IMR-90 (cell line): ENCODE results near the gene DNAJB12. TPM values are rescaled to one million over a fixed set of nuclear protein-coding genes. Genes with fewer than 3 reads are reported as not detected.

Experiments
- ATAC-seq: fragments of 200-7000 bp; cut with Tn5 transposase; 2 replicates; pipeline ENCODE4 v1.9.1; 2020; ENCODE audit warnings: low read depth, mild to moderate bottlenecking, moderate library complexity
- BruUV-seq: library from RNA; stranded (reverse); fragments of 400-500 nt; replicated peaks from 2 replicates; lab custom pipeline; 2021; lab: Mats Ljungman, UMichigan
- CTCF ChIA-PET: fragments of 300-600 bp; formaldehyde crosslinking; extraction: SDS; loops from one replicate; lab custom pipeline; 2021; ENCODE audit warnings: antibody characterized with exemption; lab: Yijun Ruan, JAX
- POLR2A ChIA-PET: fragments of 300-600 bp; sonication (Branson Sonifier 250); formaldehyde crosslinking; loops from one replicate; lab custom pipeline; 2022; ENCODE audit warnings: antibody characterized with exemption; ENCODE audit not compliant: unreplicated experiment; lab: Charles Lee
- DNase-seq: peaks from one replicate; pipeline ENCODE4 v3.0.0; 2013
- H2AFZ ChIP-seq: replicated peaks from 2 replicates; pipeline ENCODE3; 2013; ENCODE audit warnings: low read length, mild to moderate bottlenecking; ENCODE audit not compliant: poor library complexity
- H2AK5ac ChIP-seq: 2 replicates; pipeline ENCODE4 v1.6.1; 2013; ENCODE audit warnings: low read depth, low read length, inconsistent platforms
- H2AK9ac ChIP-seq: replicated peaks from 2 replicates; pipeline ENCODE3; 2013; ENCODE audit warnings: mild to moderate bottlenecking, low read depth, low read length, moderate library complexity; ENCODE audit not compliant: poor library complexity
- H2BK120ac ChIP-seq: 2 replicates; pipeline ENCODE4 v1.6.1; 2013; ENCODE audit warnings: low read depth, low read length, inconsistent platforms
- H2BK15ac ChIP-seq: 3 replicates; pipeline ENCODE4 v1.6.1; 2013; ENCODE audit warnings: low read depth, low read length, inconsistent platforms
- H2BK20ac ChIP-seq: 2 replicates; pipeline ENCODE4 v1.6.1; 2013; ENCODE audit warnings: low read depth, mild to moderate bottlenecking, inconsistent platforms, low read length, moderate library complexity
- H2BK5ac ChIP-seq: 2 replicates; pipeline ENCODE4 v1.6.1; 2013; ENCODE audit warnings: mild to moderate bottlenecking, low read depth, low read length, inconsistent platforms; ENCODE audit not compliant: poor library complexity, severe bottlenecking
- H3K14ac ChIP-seq: replicated peaks from 2 replicates; pipeline ENCODE4 v1.6.1; 2013; ENCODE audit warnings: low read depth, low read length, inconsistent platforms
- H3K18ac ChIP-seq: 2 replicates; pipeline ENCODE4 v1.6.1; 2013; ENCODE audit warnings: low read depth, low read length, control low read depth
- H3K23ac ChIP-seq: 2 replicates; pipeline ENCODE4 v1.6.1; 2013; ENCODE audit warnings: low read depth, low read length, inconsistent platforms
- H3K27ac ChIP-seq: 2 replicates; pipeline ENCODE4 v1.5.1; 2013; ENCODE audit warnings: mild to moderate bottlenecking, control low read depth, low read length; ENCODE audit not compliant: insufficient read depth
- H3K27me3 ChIP-seq: 2 replicates; pipeline ENCODE4 v1.6.1; 2013; ENCODE audit warnings: low read length; ENCODE audit not compliant: control insufficient read depth, insufficient read depth
- H3K36me3 ChIP-seq: 2 replicates; pipeline ENCODE4 v1.6.1; 2013; ENCODE audit warnings: low read length, mixed read lengths; ENCODE audit not compliant: control insufficient read depth, insufficient read depth
- H3K4ac ChIP-seq: 2 replicates; pipeline ENCODE4 v1.6.1; 2013; ENCODE audit warnings: low read depth, low read length, inconsistent platforms
- H3K4me1 ChIP-seq: 2 replicates; pipeline ENCODE4 v1.6.1; 2013; ENCODE audit warnings: low read length, mixed read lengths; ENCODE audit not compliant: control insufficient read depth, insufficient read depth
- H3K4me2 ChIP-seq: 2 replicates; pipeline ENCODE4 v1.6.1; 2013; ENCODE audit warnings: low read depth, mild to moderate bottlenecking, control low read depth, low read length, moderate library complexity
- H3K4me3 ChIP-seq: 2 replicates; pipeline ENCODE4 v1.5.1; 2013; ENCODE audit warnings: low read depth, mild to moderate bottlenecking, control low read depth, low read length, moderate library complexity; ENCODE audit not compliant: insufficient read depth
- H3K56ac ChIP-seq: 2 replicates; pipeline ENCODE4 v1.6.1; 2013; ENCODE audit warnings: low read length, inconsistent platforms; ENCODE audit not compliant: insufficient read depth; ENCODE audit errors: extremely low read depth
- H3K79me1 ChIP-seq, 2 experiments: 2 replicates each; pipeline ENCODE4 v1.6.1; 2013; ENCODE audit warnings: low read length in 2 of 2, inconsistent platforms in 1 of 2, low read depth in 1 of 2
- H3K9ac ChIP-seq: 2 replicates; pipeline ENCODE4 v1.6.1; 2013; ENCODE audit warnings: low read depth, low read length, control low read depth
- H3K9me1 ChIP-seq: 2 replicates; pipeline ENCODE4 v1.6.1; 2013; ENCODE audit warnings: low read length, inconsistent platforms; ENCODE audit not compliant: insufficient read depth
- H3K9me3 ChIP-seq: 2 replicates; pipeline ENCODE4 v1.6.1; 2013; ENCODE audit warnings: low read length; ENCODE audit not compliant: control insufficient read depth, insufficient read depth
- H4K20me1 ChIP-seq: 2 replicates; pipeline ENCODE4 v1.6.1; 2013; ENCODE audit warnings: low read length, inconsistent platforms; ENCODE audit not compliant: insufficient read depth
- H4K5ac ChIP-seq: 2 replicates; pipeline ENCODE4 v1.6.1; 2013; ENCODE audit warnings: mild to moderate bottlenecking, low read depth, low read length, control low read depth
- H4K8ac ChIP-seq, 2 experiments: 2 replicates each; pipeline ENCODE4 v1.6.1; 2013; ENCODE audit warnings: low read depth in 2 of 2, low read length in 2 of 2, control low read depth in 1 of 2, inconsistent platforms in 1 of 2
- H4K91ac ChIP-seq: 2 replicates; pipeline ENCODE4 v1.6.1; 2013; ENCODE audit warnings: low read depth, low read length, inconsistent platforms; ENCODE audit not compliant: insufficient read depth
- BHLHE40 ChIP-seq: fragments of 150-350 bp; IDR thresholded peaks from 2 replicates; pipeline ENCODE4 v1.6.1; 2016; ENCODE audit warnings: mild to moderate bottlenecking, low read depth, low read length
- CEBPB ChIP-seq: IDR thresholded peaks from 2 replicates; pipeline ENCODE4 v1.6.1; 2012; ENCODE audit warnings: low read depth, low read length, improper control_type of control experiment
- MAFK ChIP-seq: IDR thresholded peaks from 2 replicates; pipeline ENCODE4 v1.6.1; 2012; ENCODE audit warnings: low read depth, low read length, improper control_type of control experiment
- MAZ ChIP-seq: IDR thresholded peaks from 2 replicates; pipeline ENCODE4 v1.6.1; 2012; ENCODE audit warnings: low read depth, mild to moderate bottlenecking, low read length, improper control_type of control experiment, moderate library complexity, borderline replicate concordance
- MXI1 ChIP-seq: IDR thresholded peaks from 2 replicates; pipeline ENCODE4 v1.6.1; 2012; ENCODE audit warnings: low read depth, mild to moderate bottlenecking, low read length, moderate library complexity, borderline replicate concordance
- NFE2L2 ChIP-seq: fragments of 150-350 bp; IDR thresholded peaks from 2 replicates; pipeline ENCODE4 v1.6.1; 2016; ENCODE audit warnings: low read depth, mild to moderate bottlenecking, low read length
- RAD21 ChIP-seq: IDR thresholded peaks from 2 replicates; pipeline ENCODE4 v1.6.1; 2012; ENCODE audit warnings: low read length, improper control_type of control experiment
- RCOR1 ChIP-seq: IDR thresholded peaks from 2 replicates; pipeline ENCODE4 v1.6.1; 2012; ENCODE audit warnings: mild to moderate bottlenecking, low read length, improper control_type of control experiment; ENCODE audit not compliant: insufficient replicate concordance
- SMC3 ChIP-seq: fragments of 150-350 bp; IDR thresholded peaks from 2 replicates; pipeline ENCODE4 v1.6.1; 2016; ENCODE audit warnings: low read depth, mild to moderate bottlenecking, antibody characterized with exemption, low read length, moderate library complexity
- WGBS, 2 experiments: methylation state at CpG; one replicate each; pipeline versions ENCODE4 v1.1.5 to v1.1.7; 2013; ENCODE audit warnings: missing lambda C conversion rate in 2 of 2; ENCODE audit not compliant: insufficient read length in 1 of 2; ENCODE audit errors: extremely low coverage in 2 of 2; 5-methylcytosine and 5-hydroxymethylcytosine counted together
- dilution Hi-C: fragments of 300-500 bp; cut with HindIII; formaldehyde crosslinking; loops from one replicate; pipeline ENCODE4 v1.14.3; 2018; ENCODE audit warnings: low sequenced_read_pairs; ENCODE audit not compliant: unreplicated experiment
- in situ Hi-C: fragments of 300-500 bp; cut with MboI; formaldehyde crosslinking; loops from 3 replicates; pipeline ENCODE4 v1.14.3; 2019; ENCODE audit warnings: low sequenced_read_pairs, inconsistent platforms, mixed read lengths
- intact Hi-C: fragments of 100-400 bp; cut with micrococcal nuclease; formaldehyde crosslinking; loops from 2 replicates; pipeline ENCODE4 v1.10.0; 2022
- polyA plus RNA-seq, 3 experiments: library from polyadenylated mRNA; depleted of rRNA; stranded (reverse); fragments of >200 nt; gene quantifications; 2 replicates each; pipeline ENCODE4 v1.2.3, GENCODE V29; 2012; ENCODE audit warnings: low replicate concordance in 1 of 3
- total RNA-seq: library from RNA; depleted of rRNA; stranded (reverse); fragments of >200 nt; gene quantifications from 2 replicates; pipeline ENCODE4 v1.2.3, GENCODE V29; 2012
- TF ChIP-seq, protein P1 (sequence below): fragments of 150-350 bp; IDR thresholded peaks from 2 replicates; pipeline ENCODE4 v1.6.1; 2017; ENCODE audit warnings: mild to moderate bottlenecking, antibody characterized with exemption, low read length, low read depth

DNAJB12 gene
- total and polyA plus RNA-seq, 2 of the 4 experiments (the other 2 are of a cell fraction), result 18.3 to 24.0 TPM

DNA sequence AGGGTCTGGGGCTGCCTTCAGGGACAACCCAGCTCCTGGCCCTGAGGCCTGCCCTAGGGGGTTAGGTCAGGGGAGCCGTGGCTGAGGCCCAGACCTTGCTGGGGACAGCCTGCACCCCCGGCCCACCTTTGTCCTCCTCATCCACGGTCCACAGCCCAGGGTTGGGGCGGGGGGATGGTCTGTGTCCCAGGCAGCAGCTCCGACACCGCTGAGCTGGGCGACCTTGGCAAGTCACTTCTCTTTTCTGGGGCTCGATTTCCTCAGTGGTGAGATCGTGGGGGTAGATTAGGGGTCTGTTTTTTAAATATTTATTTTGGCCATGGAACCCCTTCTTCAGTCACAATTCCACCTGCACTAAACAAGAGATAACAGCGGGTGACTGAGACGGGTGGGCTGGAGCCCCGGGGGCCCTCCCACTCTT is 30.9 kb downstream of the DNAJB12 start:
- Histone ChIP-seq H2BK5ac (no peak overlapping the region), H3K4ac (peak overlapping the region; percentile 98), H3K9ac (no peak overlapping the region), H3K18ac (no peak overlapping the region; the same call in 1 of the 2 replicates), H2BK120ac (peak overlapping the region; percentile 98), H4K5ac (no peak overlapping the region), H3K79me1 (peaks cover 0 to 20% of the 10 kb centered on the region in 2 experiments; a peak in 2 of 4 replicates), H2BK15ac (0 out of 3 replicates have a peak overlapping the region, but pooled peaks have one; percentile 82), H3K4me2 (no peak overlapping the region), H2AFZ (no peak overlapping the region), H3K14ac (no peak overlapping the region; the same call in 1 of the 2 replicates), H3K4me3 (no peak overlapping the region), H4K91ac (peak overlapping the region; percentile 99), H4K20me1 (no peaks in the 10 kb centered on the region), H3K27ac (no peak overlapping the region), H3K23ac (no peak overlapping the region), H2AK9ac (no peak overlapping the region), H2BK20ac (peak overlapping the region; percentile 75), H3K4me1 (peaks cover 46% of the 10 kb centered on the region), H2AK5ac (peak overlapping the region; percentile 100), H4K8ac (no peak overlapping the region), H3K27me3 (no peaks in the 10 kb centered on the region), H3K9me1 (peaks cover 21% of the 10 kb centered on the region), H3K56ac (no peak overlapping the region), H3K9me3 (no peaks in the 10 kb centered on the region), H3K36me3 (no peaks in the 10 kb centered on the region)
- CTCF ChIA-PET, result no interaction called here
- POLR2A ChIA-PET, result no interaction called here
- intact Hi-C loops (no loop called here), dilution Hi-C loops (no loop called here), in situ Hi-C loops (loop anchor here (10.0 kb wide), 1 partner anchor 359 kb away; the partner anchor contains the start of gene CHST3)
- DNase-seq, result no peak
- no peak for TF ChIP-seq RAD21
- no peak for TF ChIP-seq CEBPB
- TF ChIP-seq SMC3, result no peak
- no peak for TF ChIP-seq BHLHE40
- TF ChIP-seq NFE2L2, result no peak
- no peak for TF ChIP-seq RCOR1
- TF ChIP-seq, protein P1, sequence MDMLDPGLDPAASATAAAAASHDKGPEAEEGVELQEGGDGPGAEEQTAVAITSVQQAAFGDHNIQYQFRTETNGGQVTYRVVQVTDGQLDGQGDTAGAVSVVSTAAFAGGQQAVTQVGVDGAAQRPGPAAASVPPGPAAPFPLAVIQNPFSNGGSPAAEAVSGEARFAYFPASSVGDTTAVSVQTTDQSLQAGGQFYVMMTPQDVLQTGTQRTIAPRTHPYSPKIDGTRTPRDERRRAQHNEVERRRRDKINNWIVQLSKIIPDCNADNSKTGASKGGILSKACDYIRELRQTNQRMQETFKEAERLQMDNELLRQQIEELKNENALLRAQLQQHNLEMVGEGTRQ, result no peak
- TF ChIP-seq MAZ, result no peak
- no peak for TF ChIP-seq MXI1
- TF ChIP-seq MAFK, result no peak
- ATAC-seq, result no peak
- no TSS peak for BruUV-seq
- WGBS, 2 experiments, result no CpG with 5 or more reads among the region's 12 CpGs
